HepG2 (cell line): ENCODE measurements around the gene MFSD11. TPM values are rescaled to one million over a fixed set of nuclear protein-coding genes. Genes with fewer than 3 reads are reported as not detected.

Source experiments
- ARID5B ChIP-seq: IDR thresholded peaks from 2 replicates; pipeline ENCODE4 v1.4.0; 2020; ENCODE audit warnings: mild to moderate bottlenecking, missing genetic modification reagents
- CBX2 ChIP-seq, 2 experiments: fragments of 200-600 bp in 1 of 2; sonication (generic); formaldehyde crosslinking in 1 of 2; IDR thresholded peaks; 2 replicates each; pipeline versions ENCODE4 v1.7.0 to v1.8.1; 2018 to 2022; ENCODE audit warnings: low read depth in 2 of 2, low read length in 1 of 2, mild to moderate bottlenecking in 1 of 2, missing genetic modification reagents in 1 of 2
- CEBPB ChIP-seq: IDR thresholded peaks from 2 replicates; pipeline ENCODE4 v1.6.1; 2011; ENCODE audit warnings: low read depth, low read length, improper control_type of control experiment, borderline replicate concordance
- CENPT ChIP-seq: sonication (generic); formaldehyde crosslinking; IDR thresholded peaks from 2 replicates; pipeline ENCODE4 v1.8.0; 2022; ENCODE audit warnings: low read depth, mild to moderate bottlenecking, moderate library complexity, missing genetic modification reagents
- DNMT3B ChIP-seq: conservative IDR thresholded peaks from 2 replicates; pipeline ENCODE4 v1.6.1; 2016; ENCODE audit warnings: missing biosample characterization, control low read depth
- GPBP1L1 ChIP-seq: sonication (generic); formaldehyde crosslinking; IDR thresholded peaks from 2 replicates; pipeline ENCODE4 v1.5.0; 2020; ENCODE audit warnings: mild to moderate bottlenecking, missing genetic modification reagents
- HDAC1 ChIP-seq: sonication (generic); formaldehyde crosslinking; IDR thresholded peaks from 2 replicates; pipeline ENCODE4 v1.5.1; 2020; ENCODE audit warnings: mild to moderate bottlenecking, missing genetic modification reagents
- ZNF12 ChIP-seq: sonication (generic); formaldehyde crosslinking; IDR thresholded peaks from 2 replicates; pipeline ENCODE4 v1.5.0; 2020; ENCODE audit warnings: missing genetic modification reagents
- ZNF3 ChIP-seq: IDR thresholded peaks from 2 replicates; pipeline ENCODE4 v1.7.0; 2017; ENCODE audit warnings: inconsistent platforms
- ZNF350 ChIP-seq: sonication (generic); formaldehyde crosslinking; IDR thresholded peaks from 2 replicates; pipeline ENCODE4 v1.4.0; 2020; ENCODE audit warnings: mild to moderate bottlenecking, low read depth, missing genetic modification reagents, borderline replicate concordance
- ZNF678 ChIP-seq: sonication (generic); formaldehyde crosslinking; IDR thresholded peaks from 2 replicates; pipeline ENCODE4 v1.4.0; 2020; ENCODE audit warnings: mild to moderate bottlenecking, missing genetic modification reagents
- ZNF7 ChIP-seq: IDR thresholded peaks from 2 replicates; pipeline ENCODE4 v1.6.1; 2016; ENCODE audit warnings: missing biosample characterization, missing genetic modification reagents
- polyA plus RNA-seq, 8 experiments: library from polyadenylated mRNA; depleted of rRNA in 3 of 8; stranded (reverse) in 7 of 8; unstranded in 1 of 8; fragments of >200 nt; fragmentation: Illumina TruSeq in 4 of 8; extraction: Trizol in 4 of 8; gene quantifications; 2 replicates each; pipeline versions ENCODE4 v1.2.1 to v1.2.3, GENCODE V29; 2011 to 2016; ENCODE audit warnings: low read depth in 4 of 8, missing spikeins in 1 of 8, mixed read lengths in 1 of 8; ENCODE audit not compliant: insufficient read depth in 1 of 8
- total RNA-seq, 5 experiments: library from RNA; depleted of rRNA; stranded (reverse); fragments of >200 nt; fragmentation: Illumina TruSeq; extraction: Trizol; gene quantifications; 2 replicates each; pipeline ENCODE4 v1.2.3, GENCODE V29; 2016; ENCODE audit warnings: low read depth in 1 of 5
- TF ChIP-seq, protein P1 (sequence below), 2 experiments: IDR thresholded peaks; 2 replicates each; pipeline ENCODE4 v1.6.1; 2011 to 2012; ENCODE audit warnings: low read length in 2 of 2, borderline replicate concordance in 1 of 2, low read depth in 1 of 2, mild to moderate bottlenecking in 1 of 2, moderate library complexity in 1 of 2
- TF ChIP-seq, protein P2 (sequence below): sonication (generic); formaldehyde crosslinking; IDR thresholded peaks from 2 replicates; pipeline ENCODE4 v1.4.0; 2020; ENCODE audit warnings: missing genetic modification reagents
- TF ChIP-seq, protein P3 (sequence below): sonication (generic); formaldehyde crosslinking; IDR thresholded peaks from 2 replicates; pipeline ENCODE4 v1.4.0; 2020; ENCODE audit warnings: missing genetic modification reagents

The MFSD11 gene
- total and polyA plus RNA-seq, 2 of the 13 experiments (the other 11 are each of a cell fraction or from before 2014, with no cell fraction given): 26.1 to 36.3 TPM

- no peak for TF ChIP-seq CEBPB
- TF ChIP-seq CBX2 (IDR thresholded peaks at IDR 0.05; ENCODE audit: low read depth, low read length): no peak
- no peak for TF ChIP-seq CBX2 (CRISPR knock-in tag; IDR thresholded peaks at IDR 0.05; ENCODE audit: low read depth)
- TF ChIP-seq ZNF350 (CRISPR knock-in tag): no peak; the same call in 1 of the 2 replicates
- no peak for TF ChIP-seq ZNF12
- TF ChIP-seq CENPT (CRISPR knock-in tag): no peak
- no peak for TF ChIP-seq DNMT3B (CRISPR knock-in tag)
- no peak for TF ChIP-seq ZNF678
- TF ChIP-seq ARID5B (CRISPR knock-in tag): no peak; the same call in 1 of the 2 replicates
- TF ChIP-seq ZNF3 (CRISPR knock-in tag): no peak
- TF ChIP-seq, protein P1, sequence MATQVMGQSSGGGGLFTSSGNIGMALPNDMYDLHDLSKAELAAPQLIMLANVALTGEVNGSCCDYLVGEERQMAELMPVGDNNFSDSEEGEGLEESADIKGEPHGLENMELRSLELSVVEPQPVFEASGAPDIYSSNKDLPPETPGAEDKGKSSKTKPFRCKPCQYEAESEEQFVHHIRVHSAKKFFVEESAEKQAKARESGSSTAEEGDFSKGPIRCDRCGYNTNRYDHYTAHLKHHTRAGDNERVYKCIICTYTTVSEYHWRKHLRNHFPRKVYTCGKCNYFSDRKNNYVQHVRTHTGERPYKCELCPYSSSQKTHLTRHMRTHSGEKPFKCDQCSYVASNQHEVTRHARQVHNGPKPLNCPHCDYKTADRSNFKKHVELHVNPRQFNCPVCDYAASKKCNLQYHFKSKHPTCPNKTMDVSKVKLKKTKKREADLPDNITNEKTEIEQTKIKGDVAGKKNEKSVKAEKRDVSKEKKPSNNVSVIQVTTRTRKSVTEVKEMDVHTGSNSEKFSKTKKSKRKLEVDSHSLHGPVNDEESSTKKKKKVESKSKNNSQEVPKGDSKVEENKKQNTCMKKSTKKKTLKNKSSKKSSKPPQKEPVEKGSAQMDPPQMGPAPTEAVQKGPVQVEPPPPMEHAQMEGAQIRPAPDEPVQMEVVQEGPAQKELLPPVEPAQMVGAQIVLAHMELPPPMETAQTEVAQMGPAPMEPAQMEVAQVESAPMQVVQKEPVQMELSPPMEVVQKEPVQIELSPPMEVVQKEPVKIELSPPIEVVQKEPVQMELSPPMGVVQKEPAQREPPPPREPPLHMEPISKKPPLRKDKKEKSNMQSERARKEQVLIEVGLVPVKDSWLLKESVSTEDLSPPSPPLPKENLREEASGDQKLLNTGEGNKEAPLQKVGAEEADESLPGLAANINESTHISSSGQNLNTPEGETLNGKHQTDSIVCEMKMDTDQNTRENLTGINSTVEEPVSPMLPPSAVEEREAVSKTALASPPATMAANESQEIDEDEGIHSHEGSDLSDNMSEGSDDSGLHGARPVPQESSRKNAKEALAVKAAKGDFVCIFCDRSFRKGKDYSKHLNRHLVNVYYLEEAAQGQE (IDR thresholded peaks at IDR 0.05; ENCODE audit: borderline replicate concordance in 1 of 2, low read depth in 1 of 2, low read length in 2 of 2): no peak
- TF ChIP-seq, protein P2, sequence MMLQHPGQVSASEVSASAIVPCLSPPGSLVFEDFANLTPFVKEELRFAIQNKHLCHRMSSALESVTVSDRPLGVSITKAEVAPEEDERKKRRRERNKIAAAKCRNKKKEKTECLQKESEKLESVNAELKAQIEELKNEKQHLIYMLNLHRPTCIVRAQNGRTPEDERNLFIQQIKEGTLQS (CRISPR knock-in tag): peak; percentile 7; the same call in 1 of the 2 replicates
- TF ChIP-seq HDAC1 (CRISPR knock-in tag): no peak
- TF ChIP-seq GPBP1L1 (CRISPR knock-in tag): no peak
- TF ChIP-seq ZNF7 (CRISPR knock-in tag): no peak
- TF ChIP-seq, protein P3, sequence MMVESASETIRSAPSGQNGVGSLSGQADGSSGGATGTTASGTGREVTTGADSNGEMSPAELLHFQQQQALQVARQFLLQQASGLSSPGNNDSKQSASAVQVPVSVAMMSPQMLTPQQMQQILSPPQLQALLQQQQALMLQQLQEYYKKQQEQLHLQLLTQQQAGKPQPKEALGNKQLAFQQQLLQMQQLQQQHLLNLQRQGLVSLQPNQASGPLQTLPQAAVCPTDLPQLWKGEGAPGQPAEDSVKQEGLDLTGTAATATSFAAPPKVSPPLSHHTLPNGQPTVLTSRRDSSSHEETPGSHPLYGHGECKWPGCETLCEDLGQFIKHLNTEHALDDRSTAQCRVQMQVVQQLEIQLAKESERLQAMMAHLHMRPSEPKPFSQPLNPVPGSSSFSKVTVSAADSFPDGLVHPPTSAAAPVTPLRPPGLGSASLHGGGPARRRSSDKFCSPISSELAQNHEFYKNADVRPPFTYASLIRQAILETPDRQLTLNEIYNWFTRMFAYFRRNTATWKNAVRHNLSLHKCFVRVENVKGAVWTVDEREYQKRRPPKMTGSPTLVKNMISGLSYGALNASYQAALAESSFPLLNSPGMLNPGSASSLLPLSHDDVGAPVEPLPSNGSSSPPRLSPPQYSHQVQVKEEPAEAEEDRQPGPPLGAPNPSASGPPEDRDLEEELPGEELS (CRISPR knock-in tag): no peak
Observed at GRCh38 chr17:76710863-76711611, 26.9 kb upstream of the MFSD11 start, which contains the start of gene MXRA7 (continued).
